SJSA1 (cell line): ENCODE results near the gene STXBP4. TPM values are rescaled to one million over a fixed set of nuclear protein-coding genes. Genes with fewer than 3 reads are reported as not detected.
"Not testable (repeated sequence)": the region's sequence is repeated elsewhere in the genome, so short reads cannot be mapped to it uniquely, and the experiment has no call there.

Experiments used
- DNase-seq, 2 experiments: peaks; one replicate each; pipeline ENCODE4 v3.0.0-alpha.2; 2015 to 2020; ENCODE audit warnings: low spot score in 2 of 2, low read depth in 1 of 2
- H3K27ac ChIP-seq: fragments of 250-450 bp; sonication (Bioruptor Pico); 2 replicates; pipeline ENCODE4 v1.5.1; 2020; ENCODE audit warnings: mild to moderate bottlenecking, moderate library complexity
- H3K27me3 ChIP-seq: fragments of 250-450 bp; sonication (Bioruptor Pico); replicated peaks from 2 replicates; pipeline ENCODE4 v1.5.1; 2020; ENCODE audit warnings: mild to moderate bottlenecking, moderate library complexity
- H3K36me3 ChIP-seq: fragments of 250-450 bp; sonication (Bioruptor Pico); 2 replicates; pipeline ENCODE4 v1.5.1; 2020; ENCODE audit warnings: mild to moderate bottlenecking
- H3K4me1 ChIP-seq: fragments of 250-450 bp; sonication (Bioruptor Pico); replicated peaks from 2 replicates; pipeline ENCODE4 v1.6.1; 2021; ENCODE audit warnings: mild to moderate bottlenecking
- H3K4me3 ChIP-seq: fragments of 250-450 bp; sonication (Bioruptor Pico); 2 replicates; pipeline ENCODE4 v1.5.1; 2020; ENCODE audit warnings: mild to moderate bottlenecking
- H3K9me3 ChIP-seq: fragments of 250-450 bp; sonication (Bioruptor Pico); replicated peaks from 2 replicates; pipeline ENCODE4 v1.5.1; 2020; ENCODE audit warnings: mild to moderate bottlenecking
- total RNA-seq: library from RNA; depleted of rRNA; stranded (reverse); fragments of >200 nt; shearing (Covaris generic); gene quantifications from 2 replicates; pipeline ENCODE4 v1.2.3, GENCODE V29; 2014

The STXBP4 gene
- total RNA-seq, 1 experiment from 2014 or later: 29.1 TPM

- Histone ChIP-seq H3K4me1 (no peaks in the 10 kb centered on the region), H3K4me3 (no peak overlapping the region), H3K27ac (no peak overlapping the region), H3K27me3 (no peaks in the 10 kb centered on the region), H3K9me3 (no peaks in the 10 kb centered on the region), H3K36me3 (no peaks in the 10 kb centered on the region)
- no peak for DNase-seq
These were observed 104.3 kb downstream of the STXBP4 start for GRCh38 chr17:55072898-55073297.

DNA sequence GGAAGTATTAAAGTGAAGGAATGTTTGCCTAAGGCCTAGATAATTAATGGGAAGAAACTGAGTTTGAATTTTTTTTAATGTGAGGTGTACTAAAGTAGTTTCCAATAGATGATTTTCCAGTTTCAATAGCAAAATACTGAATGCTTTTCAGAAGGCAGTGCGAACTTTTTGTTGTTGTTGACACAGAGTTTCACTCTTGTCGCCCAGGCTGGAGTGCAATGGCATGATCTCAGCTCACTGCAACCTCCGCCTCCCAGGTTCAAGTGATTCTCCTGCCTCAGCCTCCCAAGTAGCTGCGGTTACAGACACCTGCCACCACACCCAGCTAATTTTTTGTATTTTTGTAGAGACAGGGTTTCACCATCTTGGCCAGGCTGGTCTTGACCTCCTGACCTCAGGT, 104.9 kb downstream of the STXBP4 start:
- not testable (repeated sequence) for H3K36me3 ChIP-seq, H3K27me3 ChIP-seq, H3K4me1 ChIP-seq, H3K4me3 ChIP-seq, DNase-seq, H3K9me3 ChIP-seq, H3K27ac ChIP-seq

DNA sequence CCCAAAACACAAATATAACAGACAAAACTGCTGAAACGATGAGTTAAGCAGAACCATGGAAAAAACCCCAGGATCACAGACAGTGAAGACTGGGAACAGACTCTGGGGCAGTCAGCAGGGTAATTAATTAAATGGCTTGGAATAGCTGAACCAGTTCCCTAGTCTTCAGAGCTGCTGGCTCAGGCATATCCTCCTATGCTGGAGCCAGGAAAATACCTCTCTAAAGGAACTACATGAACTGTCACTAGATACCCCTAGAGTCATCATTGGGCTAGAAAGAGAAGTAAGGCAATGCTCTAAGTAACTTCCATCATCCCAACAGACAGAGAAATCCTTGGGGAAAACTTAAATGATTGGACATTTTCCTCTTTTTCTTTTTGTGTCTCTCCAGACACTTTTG, 113.0 kb downstream of the STXBP4 start:
- no peaks in the 10 kb centered on the region for H3K27me3 ChIP-seq
- no peak for DNase-seq
- H3K4me3 ChIP-seq: no peak overlapping the region
- H3K4me1 ChIP-seq: peaks cover 3% of the 10 kb centered on the region
- H3K27ac ChIP-seq: no peak overlapping the region
- no peaks in the 10 kb centered on the region for H3K36me3 ChIP-seq
- H3K9me3 ChIP-seq: no peaks in the 10 kb centered on the region

DNA sequence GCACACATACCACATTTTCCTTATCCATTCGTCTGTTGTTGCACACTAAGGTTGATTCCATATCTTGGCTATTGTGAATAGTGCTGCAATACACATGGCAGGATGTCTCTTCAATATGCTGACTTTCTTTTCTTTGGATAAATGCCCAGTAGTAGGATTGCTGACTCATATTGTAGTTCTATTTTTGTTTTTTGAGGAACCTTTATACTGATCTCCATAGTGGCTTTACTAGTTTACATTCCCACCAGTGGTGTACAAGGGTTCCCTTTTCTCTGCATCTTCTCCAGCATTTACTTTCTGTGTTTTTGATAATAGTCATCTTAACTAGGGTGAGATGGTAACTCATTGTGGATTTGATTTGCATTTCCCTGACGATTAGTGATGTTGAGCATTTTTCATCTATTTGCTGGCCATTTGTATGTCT, 118.1 kb downstream of the STXBP4 start:
- H3K27me3 ChIP-seq: no peaks in the 10 kb centered on the region
- DNase-seq: peak in 1 of 2 experiments; percentile 86
- no peak overlapping the region for H3K4me3 ChIP-seq
- H3K36me3 ChIP-seq: no peaks in the 10 kb centered on the region
- no peak overlapping the region for H3K27ac ChIP-seq
- no peaks in the 10 kb centered on the region for H3K9me3 ChIP-seq
- H3K4me1 ChIP-seq: peaks cover 12% of the 10 kb centered on the region

GRCh38 chr17:55089256-55089655, 120.7 kb downstream of the STXBP4 start:
- DNase-seq: no peak
- Histone ChIP-seq H3K9me3 (no peaks in the 10 kb centered on the region), H3K4me3 (no peak overlapping the region), H3K27ac (no peak overlapping the region), H3K27me3 (no peaks in the 10 kb centered on the region), H3K4me1 (peaks cover 12% of the 10 kb centered on the region), H3K36me3 (no peaks in the 10 kb centered on the region)

GRCh38 chr17:55090079-55090492, 121.5 kb downstream of the STXBP4 start:
- Histone ChIP-seq H3K4me3 (no peak overlapping the region), H3K9me3 (no peaks in the 10 kb centered on the region), H3K27me3 (no peaks in the 10 kb centered on the region), H3K36me3 (no peaks in the 10 kb centered on the region), H3K4me1 (peaks cover 12% of the 10 kb centered on the region), H3K27ac (no peak overlapping the region)
- DNase-seq: peak in 1 of 2 experiments; percentile 8

DNA sequence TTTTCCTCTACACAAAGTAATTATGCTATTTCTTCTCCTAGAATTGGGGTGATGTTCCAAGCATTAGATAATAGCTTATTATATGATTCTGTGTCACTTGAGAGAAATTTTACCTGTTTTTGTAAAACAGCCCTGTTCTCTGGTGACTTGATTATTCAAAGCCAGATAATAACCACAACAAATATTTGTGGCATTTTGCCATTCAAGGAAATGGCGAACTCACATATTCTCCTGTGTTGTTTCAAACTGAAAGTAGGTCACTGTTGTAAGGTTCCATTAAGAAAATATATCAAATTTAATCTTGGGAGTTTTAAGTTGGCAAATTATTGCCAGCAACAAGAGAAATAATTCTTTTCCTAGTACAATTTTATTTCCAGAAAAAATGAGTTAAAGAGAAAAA, 124.8 kb downstream of the STXBP4 start:
- Histone ChIP-seq H3K9me3 (no peaks in the 10 kb centered on the region), H3K4me3 (no peak overlapping the region), H3K27ac (no peak overlapping the region), H3K36me3 (no peaks in the 10 kb centered on the region), H3K4me1 (no peaks in the 10 kb centered on the region), H3K27me3 (no peaks in the 10 kb centered on the region)
- DNase-seq: no peak

DNA sequence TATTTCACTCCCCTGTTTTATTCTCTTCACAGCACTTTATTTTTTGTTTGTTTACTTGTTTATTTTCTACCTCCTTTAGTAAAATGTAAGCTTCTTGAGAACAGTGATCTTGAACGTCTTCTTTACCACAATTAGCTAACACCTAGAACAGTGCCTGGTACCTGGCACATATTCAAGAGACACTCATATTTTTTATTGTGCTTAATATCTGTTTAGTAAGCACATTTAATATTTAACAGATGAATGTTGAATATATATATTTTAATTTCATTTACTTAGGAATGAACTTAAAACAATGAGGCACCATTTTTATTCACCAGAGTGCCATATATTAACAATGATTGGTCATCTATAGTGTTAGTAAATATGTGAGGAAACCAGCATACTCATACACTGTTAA, 130.2 kb downstream of the STXBP4 start:
- no peak overlapping the region for H3K27ac ChIP-seq
- H3K4me1 ChIP-seq: no peaks in the 10 kb centered on the region
- H3K27me3 ChIP-seq: no peaks in the 10 kb centered on the region
- H3K36me3 ChIP-seq: no peaks in the 10 kb centered on the region
- H3K4me3 ChIP-seq: no peak overlapping the region
- no peak for DNase-seq
- H3K9me3 ChIP-seq: no peaks in the 10 kb centered on the region

- Histone ChIP-seq H3K36me3 (no peaks in the 10 kb centered on the region), H3K27ac (no peak overlapping the region), H3K4me3 (no peak overlapping the region), H3K9me3 (no peaks in the 10 kb centered on the region), H3K27me3 (no peaks in the 10 kb centered on the region), H3K4me1 (no peaks in the 10 kb centered on the region)
- no peak for DNase-seq
These were observed 142.0 kb downstream of the STXBP4 start for GRCh38 chr17:55110521-55110920.

GRCh38 chr17:55114283-55114682, 145.7 kb downstream of the STXBP4 start:
- Histone ChIP-seq H3K4me3 (no peak overlapping the region), H3K36me3 (no peaks in the 10 kb centered on the region), H3K4me1 (no peaks in the 10 kb centered on the region), H3K9me3 (no peaks in the 10 kb centered on the region), H3K27me3 (no peaks in the 10 kb centered on the region), H3K27ac (no peak overlapping the region)
- DNase-seq: no peak

DNA sequence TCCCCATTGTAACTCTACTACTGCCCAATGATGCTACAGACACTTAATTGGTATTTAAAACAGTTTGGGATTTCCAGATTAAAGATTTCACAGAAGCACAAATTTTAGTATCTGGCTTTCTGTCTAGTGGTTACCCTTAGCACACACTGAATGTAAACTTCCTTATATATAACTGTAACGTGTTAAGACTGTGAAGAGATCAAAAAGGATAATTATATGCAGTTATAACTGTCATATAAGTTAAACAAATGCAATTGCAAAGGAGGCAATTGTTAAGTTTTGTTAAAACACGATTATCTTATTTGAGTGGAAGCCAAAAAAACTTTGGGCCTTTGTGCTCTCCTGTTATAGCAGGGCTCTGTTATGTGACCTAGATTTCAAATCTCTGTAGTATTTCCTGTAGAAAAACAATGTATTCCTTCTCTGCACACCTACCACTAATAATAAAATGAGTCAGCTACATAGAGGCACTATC, 147.9 kb downstream of the STXBP4 start:
- Histone ChIP-seq H3K27me3 (no peaks in the 10 kb centered on the region), H3K4me1 (no peaks in the 10 kb centered on the region), H3K27ac (no peak overlapping the region), H3K4me3 (no peak overlapping the region), H3K9me3 (no peaks in the 10 kb centered on the region), H3K36me3 (no peaks in the 10 kb centered on the region)
- no peak for DNase-seq

GRCh38 chr17:55117164-55117563, 148.6 kb downstream of the STXBP4 start:
- H3K27ac ChIP-seq: no peak overlapping the region
- DNase-seq: no peak
- H3K4me3 ChIP-seq: no peak overlapping the region
- no peaks in the 10 kb centered on the region for H3K4me1 ChIP-seq
- no peaks in the 10 kb centered on the region for H3K27me3 ChIP-seq
- no peaks in the 10 kb centered on the region for H3K9me3 ChIP-seq
- H3K36me3 ChIP-seq: no peaks in the 10 kb centered on the region

GRCh38 chr17:55120651-55121050, 152.1 kb downstream of the STXBP4 start:
- no peak for DNase-seq
- Histone ChIP-seq H3K4me1 (no peaks in the 10 kb centered on the region), H3K4me3 (no peak overlapping the region), H3K27ac (no peak overlapping the region), H3K36me3 (no peaks in the 10 kb centered on the region), H3K27me3 (no peaks in the 10 kb centered on the region), H3K9me3 (no peaks in the 10 kb centered on the region)

GRCh38 chr17:55121268-55121667, 152.7 kb downstream of the STXBP4 start:
- H3K9me3 ChIP-seq: no peaks in the 10 kb centered on the region
- no peak overlapping the region for H3K27ac ChIP-seq
- no peaks in the 10 kb centered on the region for H3K36me3 ChIP-seq
- no peaks in the 10 kb centered on the region for H3K27me3 ChIP-seq
- H3K4me1 ChIP-seq: no peaks in the 10 kb centered on the region
- no peak overlapping the region for H3K4me3 ChIP-seq
- no peak for DNase-seq

GRCh38 chr17:55122114-55122513, 153.5 kb downstream of the STXBP4 start:
- H3K4me3 ChIP-seq: no peak overlapping the region

More at GRCh38 chr17:55122114-55122513, 153.5 kb downstream of the STXBP4 start:
- Histone ChIP-seq H3K36me3 (no peaks in the 10 kb centered on the region), H3K9me3 (no peaks in the 10 kb centered on the region), H3K4me1 (no peaks in the 10 kb centered on the region), H3K27ac (no peak overlapping the region), H3K27me3 (no peaks in the 10 kb centered on the region)
- no peak for DNase-seq
